Colon (tissue), 2 donors: ENCODE measurements around the gene PRUNE2.

Experiments used
- FAIRE-seq: peaks from 2 replicates; lab custom pipeline; 2012; peaks lifted over from hg19 to GRCh38; lab: Jason Lieb, UNC
- donor health status: control.
- donor health status: control.

Gene PRUNE2

GRCh38 chr9:76898786-76899185 lies 7.1 kb downstream of the PRUNE2 start:
- FAIRE-seq, result no peak

- no peak for FAIRE-seq
These were observed 7.9 kb downstream of the PRUNE2 start for GRCh38 chr9:76897804-76898525.

- no peak for FAIRE-seq
These were observed 9.9 kb downstream of the PRUNE2 start for GRCh38 chr9:76896035-76896434.

- no peak for FAIRE-seq
These were observed 10.7 kb downstream of the PRUNE2 start for GRCh38 chr9:76895186-76895585.

- no peak for FAIRE-seq
These were observed 11.7 kb downstream of the PRUNE2 start for GRCh38 chr9:76894198-76894597.

- no peak for FAIRE-seq
These were observed 12.4 kb downstream of the PRUNE2 start for GRCh38 chr9:76893395-76893932.

GRCh38 chr9:76891874-76892273 lies 14.0 kb downstream of the PRUNE2 start:
- no peak for FAIRE-seq

- FAIRE-seq, result no peak
These were observed 14.6 kb downstream of the PRUNE2 start for GRCh38 chr9:76891279-76891678.

- FAIRE-seq, result no peak
These were observed 18.0 kb downstream of the PRUNE2 start for GRCh38 chr9:76887951-76888350.

GRCh38 chr9:76887003-76887821 lies 18.7 kb downstream of the PRUNE2 start:
- FAIRE-seq, result no peak

GRCh38 chr9:76886318-76886717 lies 19.6 kb downstream of the PRUNE2 start:
- no peak for FAIRE-seq

GRCh38 chr9:76884823-76885222 lies 21.1 kb downstream of the PRUNE2 start:
- no peak for FAIRE-seq

- no peak for FAIRE-seq
These were observed 22.5 kb downstream of the PRUNE2 start for GRCh38 chr9:76883341-76883855.

GRCh38 chr9:76882686-76883085 lies 23.2 kb downstream of the PRUNE2 start:
- no peak for FAIRE-seq

GRCh38 chr9:76880210-76880609 lies 25.7 kb downstream of the PRUNE2 start:
- FAIRE-seq, result no peak

- FAIRE-seq, result no peak
These were observed 27.0 kb downstream of the PRUNE2 start for GRCh38 chr9:76878933-76879332.

- no peak for FAIRE-seq
These were observed 28.0 kb downstream of the PRUNE2 start for GRCh38 chr9:76877961-76878360.

GRCh38 chr9:76876098-76876497 lies 29.8 kb downstream of the PRUNE2 start:
- no peak for FAIRE-seq

GRCh38 chr9:76873821-76874220 lies 32.1 kb downstream of the PRUNE2 start:
- FAIRE-seq, result no peak

- FAIRE-seq, result no peak
These were observed 32.7 kb downstream of the PRUNE2 start for GRCh38 chr9:76873056-76873792.

GRCh38 chr9:76868897-76869296 lies 37.0 kb downstream of the PRUNE2 start:
- no peak for FAIRE-seq

- no peak for FAIRE-seq
These were observed 39.2 kb downstream of the PRUNE2 start for GRCh38 chr9:76866689-76867088.
